GM18502 (cell line): ENCODE data around the gene ABCA2.

Source experiments
- ATAC-seq: cut with Tn5 transposase; IDR thresholded peaks from one replicate; pipeline ENCODE4 v1.9.1; 2021; ENCODE audit warnings: mild to moderate bottlenecking; ENCODE audit not compliant: unreplicated experiment, poor library complexity

Gene ABCA2

GRCh38 chr9:136970361-136970760 lies 57.7 kb downstream of the ABCA2 start:
- no peak for ATAC-seq

DNA sequence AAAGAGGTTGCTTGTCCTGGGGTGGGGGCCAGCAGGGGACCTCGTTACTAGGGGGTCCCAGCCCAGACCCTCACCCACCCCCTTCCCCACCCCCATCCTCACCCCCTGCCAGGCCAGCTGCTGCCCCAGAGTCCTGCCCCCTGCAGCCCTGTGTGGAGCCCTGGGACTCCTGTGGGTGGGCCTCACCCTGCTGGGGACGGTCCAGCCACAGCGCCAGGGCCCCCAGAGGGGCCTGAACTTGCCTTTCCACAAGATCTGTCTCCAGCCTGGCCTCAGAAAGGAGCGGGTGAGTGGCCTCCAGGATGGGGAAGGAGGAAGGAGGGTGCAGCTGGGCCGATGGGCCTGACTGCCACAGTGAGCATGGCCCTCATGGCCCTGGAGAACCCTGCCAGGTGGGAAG lies 58.3 kb downstream of the ABCA2 start:
- no peak for ATAC-seq

- ATAC-seq = no peak
Observed at GRCh38 chr9:136969150-136969549, 58.9 kb downstream of the ABCA2 start.

- ATAC-seq = no peak
Observed at GRCh38 chr9:136968333-136969127, 59.5 kb downstream of the ABCA2 start.

DNA sequence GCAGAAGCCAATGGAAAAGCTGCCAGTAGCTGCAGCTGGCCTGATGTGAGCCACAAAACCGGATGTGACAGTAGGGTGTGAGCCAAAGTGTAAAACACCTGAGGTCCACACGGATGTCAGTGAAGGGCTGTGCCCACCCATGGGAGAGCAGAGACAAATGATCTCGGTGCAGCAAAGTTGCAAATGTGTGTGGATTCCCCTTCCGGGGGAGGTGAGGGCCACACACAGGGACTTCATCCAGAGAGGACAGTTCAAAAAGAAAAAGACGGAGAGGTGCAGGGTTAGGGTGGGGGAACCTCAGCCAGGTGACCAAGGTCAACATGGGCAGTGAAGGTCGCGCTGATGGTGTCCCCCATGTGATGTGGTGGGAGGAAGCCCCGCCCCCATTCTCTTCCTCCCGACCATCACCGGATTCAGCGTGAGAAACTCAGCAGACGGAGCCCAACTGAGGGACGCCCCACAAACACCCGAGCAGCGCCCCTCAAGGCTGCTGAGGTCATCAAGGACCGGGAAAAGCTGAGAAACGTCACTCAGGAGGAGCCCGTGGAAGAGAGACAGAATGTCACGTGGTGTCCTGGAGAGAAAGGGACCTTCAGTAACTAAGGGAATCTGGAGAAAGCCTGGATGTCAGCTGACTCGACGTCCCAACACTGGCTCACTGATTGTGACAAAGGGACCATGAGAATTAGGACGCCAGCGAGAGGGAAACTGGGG lies 62.1 kb downstream of the ABCA2 start:
- ATAC-seq = no peak

GRCh38 chr9:136964833-136965422 lies 63.1 kb downstream of the ABCA2 start:
- ATAC-seq = no peak

DNA sequence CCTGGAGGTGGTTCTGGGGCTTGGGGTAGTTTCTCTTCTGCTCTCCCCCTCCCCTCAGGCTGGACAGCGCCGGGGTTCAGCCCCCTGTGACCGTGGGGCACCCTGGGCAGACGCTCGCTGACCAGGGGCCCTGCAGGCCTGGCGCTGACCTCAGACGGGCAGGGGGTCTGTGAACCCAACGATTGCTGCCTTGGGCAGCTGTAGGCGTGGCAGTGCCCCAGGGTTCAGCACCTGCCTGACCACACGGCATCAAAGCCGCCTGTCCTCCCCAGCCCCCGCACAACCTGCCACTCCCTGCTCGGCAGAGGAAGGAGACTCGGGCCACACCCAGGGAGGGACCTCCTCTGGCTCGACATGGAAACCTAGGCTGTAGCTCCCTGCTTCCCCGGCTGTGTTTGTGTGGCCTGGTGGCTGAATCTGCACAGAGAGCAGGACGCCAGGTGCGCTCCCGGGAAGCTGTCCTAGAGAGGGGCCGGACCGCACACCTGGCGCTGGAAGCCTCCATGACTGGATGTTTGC lies 63.8 kb downstream of the ABCA2 start:
- no peak for ATAC-seq

DNA sequence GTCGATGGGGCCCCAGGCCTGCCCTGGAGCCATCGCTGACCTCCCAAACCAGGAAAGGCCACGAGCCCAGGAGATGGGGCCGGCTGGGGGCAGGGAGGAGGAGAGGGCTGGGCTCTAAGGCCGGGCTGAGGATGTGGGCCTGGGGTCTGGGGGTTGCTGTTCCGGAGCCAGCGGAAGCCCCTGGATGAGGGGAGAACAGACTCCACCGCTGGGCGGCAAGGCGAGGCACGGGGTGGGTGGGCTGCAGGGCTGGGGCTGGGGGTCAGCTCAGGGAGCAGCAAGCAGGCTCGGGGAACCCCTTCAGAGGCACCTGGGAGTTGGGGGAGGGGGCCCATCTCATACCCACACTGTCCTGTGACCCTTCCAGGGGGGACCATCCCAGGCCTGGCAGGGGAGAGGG lies 64.3 kb downstream of the ABCA2 start:
- ATAC-seq = no peak

DNA sequence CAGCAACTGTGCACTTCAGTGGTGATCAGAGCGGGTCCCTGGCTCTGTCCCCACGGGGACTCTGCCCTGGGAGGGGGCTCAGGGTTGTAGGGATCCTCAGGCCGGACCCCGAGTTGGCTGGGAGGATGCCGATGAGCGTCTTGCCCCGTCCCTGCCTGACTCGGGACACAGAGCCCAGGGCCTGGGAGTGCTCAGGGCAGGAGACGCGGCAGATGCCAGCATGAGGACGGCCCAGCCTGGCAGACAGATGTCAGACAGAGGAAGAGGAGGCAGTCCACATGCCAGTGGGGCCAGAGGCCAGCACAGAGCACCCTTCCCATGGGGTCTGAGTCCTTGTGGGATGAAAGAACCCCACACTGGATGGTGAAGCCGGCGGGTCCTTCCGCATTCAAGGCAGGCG lies 64.7 kb downstream of the ABCA2 start:
- ATAC-seq = no peak

- no peak for ATAC-seq
Observed at GRCh38 chr9:136962701-136963248, 65.3 kb downstream of the ABCA2 start.

DNA sequence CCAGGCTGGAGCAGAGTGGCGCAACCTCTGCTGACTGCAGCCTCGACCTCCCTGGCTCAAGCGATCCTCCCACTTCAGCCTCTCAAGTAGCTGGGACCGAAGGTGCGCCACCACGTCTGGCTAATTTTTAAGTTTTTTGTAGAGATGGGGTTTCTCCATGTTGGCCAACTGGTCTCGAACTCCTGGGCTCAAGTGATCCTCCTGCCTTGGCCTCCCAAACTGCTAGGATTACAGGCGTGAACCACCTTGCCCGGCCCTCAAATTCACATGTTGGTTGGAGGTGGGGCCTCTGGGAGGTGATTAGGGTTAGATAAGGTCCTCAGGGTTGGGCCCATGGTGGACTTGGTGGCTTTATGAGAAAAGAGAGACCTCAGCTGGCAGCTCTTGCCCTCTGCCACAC lies 65.9 kb downstream of the ABCA2 start:
- ATAC-seq = no peak

- ATAC-seq = no peak
Observed at GRCh38 chr9:136961279-136962065, 66.6 kb downstream of the ABCA2 start.

DNA sequence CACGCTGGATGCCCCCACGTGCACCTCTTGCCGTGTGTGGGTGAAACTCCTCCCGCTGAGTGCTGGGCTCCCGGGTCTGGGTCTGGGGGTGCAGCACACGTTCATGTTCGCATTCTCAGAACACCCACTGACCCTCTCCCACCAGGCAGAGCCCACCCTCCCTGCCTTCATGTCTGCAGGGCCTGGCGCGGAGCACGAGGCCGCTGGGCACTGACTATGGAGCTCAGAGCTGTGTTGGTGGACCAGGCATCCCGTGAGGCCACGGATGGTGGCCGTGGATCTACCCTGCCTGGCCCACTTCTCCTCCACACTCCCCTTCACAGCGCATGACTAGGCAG lies 67.1 kb downstream of the ABCA2 start:
- ATAC-seq = no peak

DNA sequence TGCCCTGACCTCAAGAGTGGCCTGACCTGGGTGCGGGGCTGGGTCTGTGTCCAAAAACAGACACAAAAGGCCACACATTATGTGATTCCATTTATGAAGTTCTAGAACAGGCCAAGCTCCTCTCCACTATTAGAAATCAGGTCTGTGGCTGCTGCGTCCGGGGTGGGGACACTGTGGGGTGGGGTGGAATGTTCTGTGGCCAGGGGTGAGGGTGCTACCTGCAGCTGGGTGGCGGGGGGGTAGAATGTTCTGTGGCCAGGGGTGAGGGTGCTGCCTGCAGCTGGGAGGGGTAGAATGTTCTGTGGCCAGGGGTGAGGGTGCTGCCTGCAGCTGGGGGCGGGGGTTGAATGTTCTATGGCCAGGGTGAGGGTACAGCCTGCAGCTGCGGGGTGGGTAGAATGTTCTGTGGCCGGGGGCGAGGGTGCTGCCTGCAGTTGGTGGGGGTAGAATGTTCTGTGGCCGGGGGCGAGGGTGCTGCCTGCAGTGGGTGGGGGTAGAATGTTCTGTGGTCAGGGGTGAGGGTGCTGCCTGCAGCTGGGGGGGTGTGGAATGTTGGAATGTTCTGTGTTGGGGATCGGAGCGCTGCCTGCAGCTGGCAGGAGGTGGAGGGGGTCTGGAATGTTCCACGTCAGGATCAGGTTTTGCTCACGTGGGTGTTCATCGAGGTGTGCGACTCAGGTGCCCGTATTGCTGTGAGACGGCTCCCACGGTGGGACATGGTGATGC lies 67.7 kb downstream of the ABCA2 start:
- ATAC-seq = no peak

DNA sequence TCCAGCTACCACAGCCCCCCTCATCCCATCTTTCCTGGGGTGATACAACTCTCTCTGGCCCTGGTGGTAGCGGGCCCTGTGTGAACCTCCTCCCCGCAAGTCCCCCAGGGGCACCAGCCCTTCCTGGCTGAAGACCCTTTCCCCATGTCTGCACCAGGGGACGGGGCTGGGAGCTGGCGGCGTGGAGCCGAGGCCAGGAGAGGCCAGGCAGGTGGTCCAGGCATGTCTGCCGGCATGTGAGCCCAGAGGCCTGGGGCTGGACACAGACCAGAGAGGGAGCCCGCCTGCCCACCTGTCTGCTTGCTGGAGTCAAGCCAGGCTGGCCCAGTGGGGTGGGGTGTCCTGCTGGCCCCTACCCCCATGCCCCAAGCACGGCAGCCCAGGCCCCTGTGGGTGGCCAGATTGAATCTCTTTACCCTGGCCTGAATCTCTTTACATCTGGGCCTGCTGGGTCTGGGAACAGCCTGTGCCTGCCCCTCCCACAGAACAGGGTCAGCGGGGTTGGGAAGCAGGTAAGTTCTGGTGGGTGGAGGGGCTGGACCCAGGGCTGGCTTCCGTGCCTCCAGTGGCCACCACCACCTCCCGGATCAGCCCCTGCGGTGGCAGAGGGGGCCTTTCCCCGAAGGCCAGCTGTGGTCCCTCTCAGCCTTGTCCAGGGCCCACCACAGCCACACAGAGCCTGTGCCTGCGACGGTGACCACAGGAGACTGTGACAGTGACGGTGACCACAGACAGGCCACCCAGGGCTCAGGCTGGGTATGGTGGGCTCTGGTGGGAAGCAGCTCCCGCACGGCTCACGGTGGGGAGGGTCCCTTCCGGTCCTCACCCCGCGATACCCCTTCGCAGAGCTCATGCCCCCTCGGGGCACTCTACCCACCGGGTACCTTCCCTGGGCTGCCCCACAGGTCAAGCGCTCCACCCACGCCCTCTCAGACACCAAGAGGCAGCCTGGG lies 68.9 kb downstream of the ABCA2 start:
- no peak for ATAC-seq

- no peak for ATAC-seq
Observed at GRCh38 chr9:136958473-136958872, 69.6 kb downstream of the ABCA2 start.

DNA sequence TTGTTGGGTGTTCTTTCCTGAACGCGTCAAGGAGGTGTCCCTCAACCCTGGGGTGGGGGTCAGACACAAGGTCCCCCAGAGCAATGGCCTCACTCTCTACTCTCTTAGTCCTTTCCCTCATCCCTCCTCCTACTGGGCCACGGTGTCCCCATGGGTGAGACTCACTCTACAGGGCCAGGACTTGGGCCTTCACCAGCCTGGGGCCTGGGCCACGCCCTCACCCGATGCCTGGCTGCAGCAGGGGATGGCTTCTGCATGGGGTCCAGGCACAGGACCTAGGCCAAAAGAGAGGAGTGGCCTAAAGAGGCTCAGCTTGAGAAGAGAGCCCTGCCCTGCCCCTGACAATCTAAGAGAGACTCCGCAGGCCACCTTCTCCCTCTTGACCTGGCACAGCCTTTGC lies 70.1 kb downstream of the ABCA2 start:
- ATAC-seq = no peak

GRCh38 chr9:136957461-136957860 lies 70.6 kb downstream of the ABCA2 start:
- ATAC-seq = no peak
